H1 (cell line): ENCODE data around the gene TP53BP2. TPM values are rescaled to one million over a fixed set of nuclear protein-coding genes. Genes with fewer than 3 reads are reported as not detected.

Experiments used
- CTCF ChIA-PET: fragments of 300-600 bp; sonication (Branson Sonifier 250); formaldehyde crosslinking; loops from one replicate; lab custom pipeline; 2021; ENCODE audit not compliant: partially characterized antibody; lab: Charles Lee
- POLR2A ChIA-PET: fragments of 300-600 bp; sonication (Branson Sonifier 250); formaldehyde crosslinking; loops from one replicate; lab custom pipeline; 2021; ENCODE audit warnings: inconsistent platforms; ENCODE audit not compliant: partially characterized antibody; lab: Charles Lee
- DNase-seq, 2 experiments: peaks; one replicate each; pipeline versions ENCODE4 v3.0.0 to v3.0.0-alpha.2; 2010 to 2022; ENCODE audit warnings: low spot score in 2 of 2, low read depth in 1 of 2, mixed read lengths in 1 of 2
- FAIRE-seq: peaks from 2 replicates; lab custom pipeline; 2011; peaks lifted over from hg19 to GRCh38; lab: Jason Lieb, UNC
- H2AFZ ChIP-seq: 2 replicates; pipeline ENCODE4 v1.8.1; 2012; ENCODE audit warnings: low read length, inconsistent platforms
- H2AK5ac ChIP-seq: 2 replicates; pipeline ENCODE4 v1.6.1; 2013; ENCODE audit warnings: low read depth, low read length
- H2BK120ac ChIP-seq: replicated peaks from 2 replicates; pipeline ENCODE3; 2013; ENCODE audit warnings: low read depth, low read length, inconsistent platforms
- H2BK12ac ChIP-seq: 2 replicates; pipeline ENCODE4 v1.6.1; 2013; ENCODE audit warnings: low read depth, low read length
- H2BK15ac ChIP-seq: 2 replicates; pipeline ENCODE4 v1.6.1; 2013; ENCODE audit warnings: low read length
- H2BK20ac ChIP-seq: 2 replicates; pipeline ENCODE4 v1.6.1; 2013; ENCODE audit warnings: low read length
- H2BK5ac ChIP-seq: 2 replicates; pipeline ENCODE4 v1.6.1; 2013; ENCODE audit warnings: low read depth, low read length
- H3K14ac ChIP-seq: 2 replicates; pipeline ENCODE4 v1.6.1; 2013; ENCODE audit warnings: inconsistent platforms; ENCODE audit not compliant: insufficient read length
- H3K18ac ChIP-seq: 2 replicates; pipeline ENCODE4 v1.6.1; 2013; ENCODE audit warnings: low read length; ENCODE audit errors: extremely low read depth
- H3K23ac ChIP-seq: 2 replicates; pipeline ENCODE4 v1.6.1; 2013; ENCODE audit warnings: inconsistent platforms; ENCODE audit not compliant: insufficient read length
- H3K23me2 ChIP-seq: 2 replicates; pipeline ENCODE4 v1.6.1; 2013; ENCODE audit warnings: low read depth, low read length
- H3K27ac ChIP-seq: 2 replicates; pipeline ENCODE4 v1.6.1; 2011; ENCODE audit warnings: low read depth, low read length, inconsistent platforms
- H3K27me3 ChIP-seq, 4 experiments: replicated peaks in 1 of 4; 1 replicate in 1 of 4; 2 replicates in 3 of 4; pipeline versions ENCODE4 v1.6.1 to v1.8.1; 2011 to 2013; ENCODE audit warnings: low read length in 3 of 4, mild to moderate bottlenecking in 3 of 4, inconsistent platforms in 2 of 4, mixed read lengths in 2 of 4, moderate library complexity in 1 of 4; ENCODE audit not compliant: control insufficient read depth in 3 of 4, insufficient read depth in 3 of 4; ENCODE audit errors: extremely low read depth in 1 of 4
- H3K36me3 ChIP-seq, 4 experiments: 2 replicates each; pipeline versions ENCODE4 v1.6.1 to v1.8.1; 2011 to 2013; ENCODE audit warnings: mild to moderate bottlenecking in 4 of 4, low read length in 3 of 4, moderate library complexity in 2 of 4, control low read depth in 1 of 4, inconsistent platforms in 1 of 4; ENCODE audit not compliant: insufficient read depth in 4 of 4, control insufficient read depth in 2 of 4
- H3K4ac ChIP-seq: replicated peaks from 2 replicates; pipeline ENCODE3; 2013; ENCODE audit warnings: low read length, low read depth, mixed read lengths, inconsistent platforms; ENCODE audit not compliant: insufficient read length
- H3K4me1 ChIP-seq, 4 experiments: replicated peaks in 1 of 4; 1 replicate in 1 of 4; 2 replicates in 3 of 4; pipeline versions ENCODE4 v1.6.1 to v1.8.1; 2011 to 2013; ENCODE audit warnings: low read length in 3 of 4, inconsistent platforms in 2 of 4, mixed read lengths in 1 of 4; ENCODE audit not compliant: insufficient read depth in 4 of 4, control insufficient read depth in 3 of 4
- H3K4me2 ChIP-seq, 2 experiments: 2 replicates each; pipeline versions ENCODE4 v1.6.1 to v1.8.1; 2011 to 2013; ENCODE audit warnings: low read depth in 2 of 2, low read length in 2 of 2, control low read depth in 1 of 2, inconsistent platforms in 1 of 2, mild to moderate bottlenecking in 1 of 2; ENCODE audit not compliant: insufficient read depth in 1 of 2
- H3K4me3 ChIP-seq, 4 experiments: fragments of 200-600, 300-600 bp in 1 of 4; sonication (generic), shearing (Covaris generic), sonication (Bioruptor Twin) in 1 of 4; 2 replicates each; pipeline versions ENCODE4 v1.5.1 to v1.8.1; 2011 to 2016; ENCODE audit warnings: low read length in 4 of 4, low read depth in 3 of 4, control low read depth in 2 of 4, inconsistent platforms in 2 of 4, mild to moderate bottlenecking in 2 of 4, mixed read lengths in 1 of 4, moderate library complexity in 1 of 4; ENCODE audit not compliant: insufficient read depth in 2 of 4; ENCODE audit errors: extremely low read depth in 1 of 4
- H3K56ac ChIP-seq: replicated peaks from 2 replicates; pipeline ENCODE3; 2013; ENCODE audit warnings: low read depth, mild to moderate bottlenecking, mixed read lengths, low read length, inconsistent platforms; ENCODE audit not compliant: insufficient read length
- H3K79me1 ChIP-seq: 2 replicates; pipeline ENCODE4 v1.6.1; 2013; ENCODE audit warnings: low read depth, low read length, control low read depth
- H3K79me2 ChIP-seq, 2 experiments: 2 replicates each; pipeline versions ENCODE4 v1.6.1 to v1.8.1; 2012 to 2013; ENCODE audit warnings: low read length in 2 of 2, mild to moderate bottlenecking in 2 of 2, inconsistent platforms in 1 of 2; ENCODE audit not compliant: insufficient read depth in 2 of 2, control insufficient read depth in 1 of 2
- H3K9ac ChIP-seq, 4 experiments: replicated peaks in 1 of 4; 1 replicate in 1 of 4; 2 replicates in 3 of 4; pipeline versions ENCODE4 v1.6.1 to v1.8.1; 2011 to 2013; ENCODE audit warnings: low read depth in 3 of 4, low read length in 3 of 4, control low read depth in 2 of 4, mild to moderate bottlenecking in 2 of 4, moderate library complexity in 2 of 4, inconsistent platforms in 1 of 4; ENCODE audit errors: extremely low read depth in 1 of 4
- H3K9me3 ChIP-seq, 2 experiments: 2 replicates each; pipeline versions ENCODE4 v1.6.1 to v1.8.1; 2012 to 2013; ENCODE audit warnings: mild to moderate bottlenecking in 2 of 2, moderate library complexity in 2 of 2, control low read depth in 1 of 2, inconsistent platforms in 1 of 2, low read depth in 1 of 2, low read length in 1 of 2, mixed read lengths in 1 of 2; ENCODE audit not compliant: insufficient read depth in 2 of 2
- H4K20me1 ChIP-seq, 2 experiments: replicated peaks in 1 of 2; 2 replicates each; pipeline versions ENCODE3 to v1.8.1; 2011 to 2013; ENCODE audit warnings: inconsistent platforms in 2 of 2, low read length in 2 of 2, mild to moderate bottlenecking in 1 of 2; ENCODE audit not compliant: insufficient read depth in 2 of 2, control insufficient read depth in 1 of 2
- H4K5ac ChIP-seq: 2 replicates; pipeline ENCODE4 v1.6.1; 2013; ENCODE audit warnings: low read length, low read depth, mixed read lengths, inconsistent platforms; ENCODE audit not compliant: insufficient read length
- H4K8ac ChIP-seq: 2 replicates; pipeline ENCODE4 v1.8.0; 2013; ENCODE audit warnings: mild to moderate bottlenecking, moderate library complexity, low read length, inconsistent platforms; ENCODE audit not compliant: insufficient read depth; ENCODE audit errors: extremely low read depth
- H4K91ac ChIP-seq: replicated peaks from 2 replicates; pipeline ENCODE3; 2013; ENCODE audit warnings: low read length, mixed read lengths, inconsistent platforms; ENCODE audit not compliant: insufficient read length
- ASH2L ChIP-seq: fragments of 200-600, 300-600 bp; sonication (generic); IDR thresholded peaks from one replicate; pipeline ENCODE4 v1.7.1; 2017; ENCODE audit warnings: low read length
- CREB1 ChIP-seq: IDR thresholded peaks from 2 replicates; pipeline ENCODE4 v1.6.1; 2012; ENCODE audit warnings: inconsistent platforms
- JUND ChIP-seq: IDR thresholded peaks from 2 replicates; pipeline ENCODE4 v1.6.1; 2011; ENCODE audit warnings: mild to moderate bottlenecking, improper control_type of control experiment, low read length
- MAFK ChIP-seq: IDR thresholded peaks from 2 replicates; pipeline ENCODE4 v1.6.1; 2012; ENCODE audit warnings: low read depth, mild to moderate bottlenecking, improper control_type of control experiment, low read length
- POLR2A ChIP-seq, 2 experiments: IDR thresholded peaks; 1 replicate in 1 of 2; 2 replicates in 1 of 2; pipeline ENCODE4 v1.6.1; 2011; ENCODE audit warnings: low read depth in 2 of 2, low read length in 2 of 2, mild to moderate bottlenecking in 2 of 2; ENCODE audit errors: control extremely low read depth in 1 of 2
- POLR2AphosphoS5 ChIP-seq: IDR thresholded peaks from 2 replicates; pipeline ENCODE4 v1.6.1; 2011; ENCODE audit warnings: low read depth, low read length
- RXRA ChIP-seq: IDR thresholded peaks from 2 replicates; pipeline ENCODE4 v1.6.1; 2011; ENCODE audit warnings: low read depth, mild to moderate bottlenecking, low read length, moderate library complexity; ENCODE audit not compliant: insufficient read depth
- SP2 ChIP-seq: IDR thresholded peaks from 2 replicates; pipeline ENCODE4 v1.6.1; 2012; ENCODE audit warnings: mild to moderate bottlenecking, low read length, inconsistent platforms
- SUZ12 ChIP-seq: fragments of 200-600 bp; sonication (generic); IDR thresholded peaks from 2 replicates; pipeline ENCODE4 v1.6.1; 2012; ENCODE audit warnings: mild to moderate bottlenecking, inconsistent platforms, low read length, moderate library complexity, mixed read lengths
- TAF1 ChIP-seq: IDR thresholded peaks from 2 replicates; pipeline ENCODE4 v1.6.1; 2011; ENCODE audit warnings: mild to moderate bottlenecking, low read depth, low read length
- TBP ChIP-seq: IDR thresholded peaks from 2 replicates; pipeline ENCODE4 v1.6.1; 2011; ENCODE audit warnings: low read depth, low read length, improper control_type of control experiment
- YY1 ChIP-seq: IDR thresholded peaks from 2 replicates; pipeline ENCODE4 v1.6.1; 2011; ENCODE audit warnings: low read depth, mild to moderate bottlenecking, low read length
- ZNF274 ChIP-seq: IDR thresholded peaks from 2 replicates; pipeline ENCODE4 v1.7.0; 2012; ENCODE audit warnings: low read length, borderline replicate concordance; ENCODE audit errors: extremely low read depth
- WGBS, 2 experiments: shearing (Covaris generic) in 1 of 2; methylation state at CpG; one replicate each; pipeline versions ENCODE4 v1.1.6 to v1.1.7; 2013 to 2015; ENCODE audit warnings: low lambda C conversion rate in 2 of 2, mixed read lengths in 2 of 2, inconsistent platforms in 1 of 2, low coverage in 1 of 2, missing lambda C conversion rate in 1 of 2; ENCODE audit not compliant: insufficient replicate concordance in 2 of 2, insufficient coverage in 1 of 2, insufficient read length in 1 of 2; ENCODE audit errors: extremely low coverage in 1 of 2, missing lambda C conversion rate in 1 of 2; 5-methylcytosine and 5-hydroxymethylcytosine counted together
- polyA plus RNA-seq, 7 experiments: library from polyadenylated mRNA; depleted of rRNA in 3 of 7; stranded (reverse) in 5 of 7; unstranded in 2 of 7; fragments of >200 nt in 5 of 7; fragments of 200-250 nt in 2 of 7; gene quantifications; 1 replicate in 5 of 7; 2 replicates in 1 of 7; 4 replicates in 1 of 7; pipeline versions ENCODE4 v1.2.1 to v1.2.3, GENCODE V29; 2011 to 2013; ENCODE audit warnings: missing spikeins in 2 of 7, mixed read lengths in 2 of 7
- total RNA-seq: library from RNA; stranded (reverse); fragmentation: NEBNext Ultra II Directional; extraction: Animal tissue kit (Norgen Biotek cat#: 25700); gene quantifications from 2 replicates; pipeline ENCODE4 v1.2.1, GENCODE V29; 2021
- TF ChIP-seq, protein P1 (sequence below): IDR thresholded peaks from 2 replicates; pipeline ENCODE4 v1.6.1; 2012; ENCODE audit warnings: inconsistent platforms

TP53BP2 gene
- total and polyA plus RNA-seq, 2 of the 8 experiments (the other 6 are each of a cell fraction or from before 2014, with no cell fraction given) = 18.0 to 38.7 TPM

GRCh38 chr1:223776826-223777454 is 68.8 kb downstream of the TP53BP2 start:
- H3K18ac ChIP-seq = no peak overlapping the region
- no peak overlapping the region for H2AK5ac ChIP-seq
- no peak overlapping the region for H2BK120ac ChIP-seq
- no peak overlapping the region for H3K9ac ChIP-seq
- no peaks in the 10 kb centered on the region for H3K79me2 ChIP-seq
- no peak overlapping the region for H3K27ac ChIP-seq
- no peak overlapping the region for H3K56ac ChIP-seq
- H2AFZ ChIP-seq = no peak overlapping the region
- no peak overlapping the region for H3K4me2 ChIP-seq
- H3K4me1 ChIP-seq = peaks cover 0 to 4% (median 2%) of the 10 kb centered on the region in 4 experiments; a peak in 2 of 7 replicates
- peaks cover 10 to 56% (median 22%) of the 10 kb centered on the region in 4 experiments for H3K36me3 ChIP-seq
- ChIA-PET CTCF (interaction anchor here (0.8 to 1.2 kb wide), 2 partner anchors 12 to 56 kb away, joined by 3 to 5 read pairs; no protein-coding TSS in a partner anchor), POLR2A (no interaction called here)
- no peak for FAIRE-seq
- H2BK20ac ChIP-seq = no peak overlapping the region
- no peaks in the 10 kb centered on the region for H3K79me1 ChIP-seq
- H2BK12ac ChIP-seq = no peak overlapping the region
- no peak overlapping the region for H3K14ac ChIP-seq
- DNase-seq = no peak
- no peaks in the 10 kb centered on the region for H3K27me3 ChIP-seq
- H4K8ac ChIP-seq = no peak overlapping the region
- no peak overlapping the region for H2BK15ac ChIP-seq
- H4K20me1 ChIP-seq = no peaks in the 10 kb centered on the region
- H3K4ac ChIP-seq = no peak overlapping the region
- no peak overlapping the region for H3K23ac ChIP-seq
- H3K23me2 ChIP-seq = no peaks in the 10 kb centered on the region
- H4K91ac ChIP-seq = no peak overlapping the region
- no peak overlapping the region for H4K5ac ChIP-seq
- H3K9me3 ChIP-seq = no peaks in the 10 kb centered on the region
- 92% methylated on average over 9 of the region's 10 CpGs; no CpG with 5 or more reads in 1 of the 2 experiments for WGBS, 2 experiments
- H2BK5ac ChIP-seq = no peak overlapping the region
- no peak overlapping the region for H3K4me3 ChIP-seq
- TF ChIP-seq ASH2L (no peak), ZNF274 (no peak), JUND (no peak), YY1 (no peak), TBP (no peak), RXRA (no peak), POLR2A (IDR thresholded peaks at IDR 0.05; ENCODE audit: control extremely low read depth in 1 of 2, low read depth in 2 of 2, low read length in 2 of 2) (no peak), POLR2AphosphoS5 (no peak), TAF1 (no peak), SUZ12 (no peak), SP2 (no peak), MAFK (no peak), CREB1 (no peak)
- TF ChIP-seq, protein P1, sequence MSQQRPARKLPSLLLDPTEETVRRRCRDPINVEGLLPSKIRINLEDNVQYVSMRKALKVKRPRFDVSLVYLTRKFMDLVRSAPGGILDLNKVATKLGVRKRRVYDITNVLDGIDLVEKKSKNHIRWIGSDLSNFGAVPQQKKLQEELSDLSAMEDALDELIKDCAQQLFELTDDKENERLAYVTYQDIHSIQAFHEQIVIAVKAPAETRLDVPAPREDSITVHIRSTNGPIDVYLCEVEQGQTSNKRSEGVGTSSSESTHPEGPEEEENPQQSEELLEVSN = no peak
